Mucosa of stomach (tissue), 1 donor: ENCODE results near the gene RBBP8.
A peak's percentile ranks its signal among the peaks of the same experiment; 100 is the strongest.

Experiments used
- H3K27me3 ChIP-seq: one replicate; pipeline ENCODE4 v1.7.0; 2013; ENCODE audit warnings: mild to moderate bottlenecking, low read length; ENCODE audit not compliant: control insufficient read depth, insufficient read depth
- H3K36me3 ChIP-seq: one replicate; pipeline ENCODE4 v1.7.0; 2013; ENCODE audit warnings: low read length; ENCODE audit not compliant: control insufficient read depth, insufficient read depth
- H3K4me1 ChIP-seq: one replicate; pipeline ENCODE4 v1.7.0; 2013; ENCODE audit warnings: mild to moderate bottlenecking, low read length; ENCODE audit not compliant: control insufficient read depth, insufficient read depth
- H3K4me3 ChIP-seq: one replicate; pipeline ENCODE4 v1.7.0; 2013; ENCODE audit warnings: low read length
- H3K9ac ChIP-seq: one replicate; pipeline ENCODE4 v1.7.0; 2013; ENCODE audit warnings: mild to moderate bottlenecking, low read length, moderate library complexity
- H3K9me3 ChIP-seq: one replicate; pipeline ENCODE4 v1.7.0; 2013; ENCODE audit warnings: mild to moderate bottlenecking, low read length, moderate library complexity; ENCODE audit not compliant: control insufficient read depth
- donor health status: Pancreatic carcinoma.

Gene RBBP8

DNA sequence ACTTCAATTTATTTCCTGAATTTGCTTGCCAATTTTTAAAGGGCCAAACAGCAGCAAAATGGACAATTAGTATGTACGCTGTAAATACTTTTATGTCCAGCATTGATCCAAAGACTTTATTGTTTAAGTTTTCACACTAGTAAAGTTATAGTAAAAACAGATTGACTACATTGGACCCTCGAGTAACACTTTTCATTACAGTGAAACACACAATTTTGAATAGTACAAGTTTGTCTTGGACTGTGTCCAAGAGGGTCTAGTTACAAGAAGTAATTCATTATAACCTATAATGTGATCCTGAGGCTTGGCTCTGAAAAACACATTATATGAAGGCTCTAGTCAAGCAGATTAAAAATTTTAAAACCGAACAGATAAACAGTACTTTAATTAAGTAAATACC is 11.4 kb upstream of the RBBP8 start:
- Histone ChIP-seq H3K36me3 (no peaks in the 10 kb centered on the region), H3K4me1 (no peaks in the 10 kb centered on the region), H3K9me3 (no peaks in the 10 kb centered on the region), H3K27me3 (no peaks in the 10 kb centered on the region), H3K9ac (no peak overlapping the region), H3K4me3 (no peak overlapping the region)

DNA sequence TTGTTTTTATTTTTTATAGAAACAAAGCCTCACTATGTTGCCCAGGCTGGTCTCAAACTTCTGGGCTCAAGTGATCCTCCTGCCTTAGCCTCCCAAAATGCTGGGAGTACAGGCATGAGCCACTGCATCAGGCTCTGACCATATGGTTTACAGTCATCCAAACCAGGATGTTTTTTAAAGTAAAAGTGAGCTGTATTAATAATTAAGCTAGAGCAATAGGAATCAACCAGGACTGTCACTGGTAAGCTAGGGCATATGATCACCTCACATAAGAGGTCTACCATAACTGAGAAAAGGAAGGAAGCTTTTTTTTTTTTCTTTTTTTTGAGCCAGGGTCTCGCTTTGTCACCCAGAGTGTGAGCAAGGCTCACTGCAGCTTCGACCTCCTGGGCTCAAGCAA is 8.5 kb upstream of the RBBP8 start:
- H3K36me3 ChIP-seq = no peaks in the 10 kb centered on the region
- no peaks in the 10 kb centered on the region for H3K9me3 ChIP-seq
- H3K4me1 ChIP-seq = no peaks in the 10 kb centered on the region
- H3K9ac ChIP-seq = no peak overlapping the region
- no peaks in the 10 kb centered on the region for H3K27me3 ChIP-seq
- H3K4me3 ChIP-seq = no peak overlapping the region

DNA sequence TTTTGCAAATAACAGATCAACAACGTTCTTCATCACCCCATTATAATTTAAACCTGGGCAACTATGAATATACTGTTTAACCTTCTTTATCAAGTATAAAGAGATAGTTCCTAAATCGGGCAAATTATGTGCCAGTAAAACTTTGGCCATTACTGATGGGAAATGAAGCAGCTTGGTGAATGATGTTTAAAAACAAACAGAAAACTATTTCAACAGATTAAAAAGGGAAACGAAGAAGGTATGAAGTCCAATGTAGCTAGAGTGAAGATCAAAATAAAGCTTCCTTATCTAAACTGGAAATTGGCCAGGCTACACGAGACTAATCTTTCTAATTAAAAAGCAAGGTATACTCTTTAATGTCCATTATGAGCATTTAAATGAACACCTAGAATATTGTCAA is 6.7 kb upstream of the RBBP8 start:
- H3K9ac ChIP-seq = no peak overlapping the region
- H3K4me3 ChIP-seq = no peak overlapping the region
- no peaks in the 10 kb centered on the region for H3K4me1 ChIP-seq
- no peaks in the 10 kb centered on the region for H3K27me3 ChIP-seq
- no peaks in the 10 kb centered on the region for H3K9me3 ChIP-seq
- no peaks in the 10 kb centered on the region for H3K36me3 ChIP-seq

DNA sequence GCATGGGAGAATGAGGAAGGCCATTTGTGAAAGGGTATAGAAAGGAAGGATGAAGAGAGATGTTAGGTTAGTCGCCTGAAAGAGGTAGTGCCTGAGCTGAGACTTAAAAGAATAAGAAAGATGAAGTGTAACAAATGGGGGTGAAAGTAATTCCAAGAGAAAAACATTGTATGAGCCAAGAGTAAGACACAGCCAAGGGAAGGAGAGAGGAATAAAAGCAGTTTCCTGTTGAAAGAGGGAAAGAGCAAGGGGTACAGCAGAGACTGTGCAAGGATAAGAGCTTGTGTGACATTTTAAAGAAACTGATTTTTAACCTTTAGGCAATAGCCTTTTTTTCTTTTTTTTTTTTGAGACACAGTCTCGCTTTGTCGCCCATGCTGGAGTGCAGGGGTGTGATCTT is 4.8 kb upstream of the RBBP8 start:
- Histone ChIP-seq H3K36me3 (no peaks in the 10 kb centered on the region), H3K4me1 (no peaks in the 10 kb centered on the region), H3K4me3 (no peak overlapping the region), H3K27me3 (no peaks in the 10 kb centered on the region), H3K9me3 (no peaks in the 10 kb centered on the region), H3K9ac (no peak overlapping the region)

DNA sequence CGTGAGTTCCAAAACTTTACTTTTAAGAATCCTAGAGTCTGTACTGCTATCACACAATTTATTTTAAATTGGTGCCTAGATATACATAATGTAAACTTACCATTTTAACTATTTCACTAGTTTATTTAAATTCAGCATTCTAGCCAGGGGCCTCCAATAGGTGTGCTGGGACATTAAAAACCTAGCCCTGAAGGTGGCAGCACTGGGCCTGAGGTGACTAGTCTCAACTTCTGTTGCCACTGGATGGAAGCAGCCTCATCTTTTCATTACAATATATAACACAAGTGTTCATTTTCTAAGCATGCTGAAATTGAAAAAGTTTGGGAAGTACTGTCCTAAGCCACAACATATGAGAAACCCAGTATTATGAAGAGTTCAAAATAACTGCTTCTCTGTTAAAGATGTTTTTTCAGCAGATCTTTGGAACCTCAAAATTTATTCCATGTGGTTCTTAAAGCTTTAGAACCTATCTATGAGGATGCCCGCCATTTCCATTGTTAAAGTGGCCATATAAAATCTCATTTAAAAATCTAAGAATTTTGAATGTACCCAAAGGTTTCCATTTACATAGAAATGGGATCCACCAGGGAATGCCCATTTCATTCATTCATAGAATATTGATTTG is 2.9 kb upstream of the RBBP8 start:
- no peak overlapping the region for H3K4me3 ChIP-seq
- no peak overlapping the region for H3K9ac ChIP-seq
- no peaks in the 10 kb centered on the region for H3K9me3 ChIP-seq
- H3K4me1 ChIP-seq = no peaks in the 10 kb centered on the region
- no peaks in the 10 kb centered on the region for H3K27me3 ChIP-seq
- no peaks in the 10 kb centered on the region for H3K36me3 ChIP-seq

DNA sequence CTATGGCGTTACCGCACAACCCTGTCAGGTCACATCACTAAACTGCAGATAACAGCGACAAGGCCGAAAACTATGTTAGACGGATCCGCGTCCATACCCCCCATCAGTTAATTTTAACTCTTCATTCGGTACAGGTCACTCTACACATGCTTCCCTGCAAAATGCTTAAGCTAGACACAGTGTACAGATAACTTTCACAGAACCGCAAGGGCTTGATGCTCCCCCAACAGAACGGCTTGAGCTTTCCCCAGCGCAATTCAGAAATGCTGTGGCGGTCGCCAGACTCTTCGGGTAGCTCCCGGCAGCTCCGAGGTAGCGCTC is 283 bp upstream of the RBBP8 start:
- Histone ChIP-seq H3K36me3 (no peaks in the 10 kb centered on the region), H3K9me3 (no peaks in the 10 kb centered on the region), H3K4me3 (peak overlapping the region; percentile 33), H3K27me3 (no peaks in the 10 kb centered on the region), H3K4me1 (no peaks in the 10 kb centered on the region), H3K9ac (peak overlapping the region; percentile 95)

DNA sequence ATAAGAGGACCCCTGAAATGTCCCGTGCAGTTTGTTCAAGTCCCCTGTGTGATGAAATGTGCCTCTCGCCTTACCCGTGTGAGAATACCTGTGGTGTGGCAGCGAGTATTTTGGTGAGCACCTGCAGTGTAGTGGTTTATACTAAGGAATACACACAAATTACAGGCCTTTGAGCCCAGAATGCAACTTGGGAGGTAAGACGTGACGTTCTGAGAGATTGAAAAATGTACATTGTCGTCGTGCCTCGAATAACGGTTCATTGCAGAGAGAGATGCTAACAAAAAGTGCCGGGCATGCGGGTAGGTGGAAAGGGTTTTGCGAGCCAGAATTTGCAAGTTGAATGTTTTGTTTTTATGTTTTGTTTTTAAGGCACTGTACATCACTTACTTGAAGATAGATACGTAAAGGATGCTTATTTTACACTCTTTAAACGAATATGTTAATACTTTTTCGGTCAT is 867 bp downstream of the RBBP8 start:
- Histone ChIP-seq H3K36me3 (no peaks in the 10 kb centered on the region), H3K9me3 (no peaks in the 10 kb centered on the region), H3K27me3 (no peaks in the 10 kb centered on the region), H3K4me3 (peak overlapping the region; percentile 33), H3K9ac (peak overlapping the region; percentile 95), H3K4me1 (no peaks in the 10 kb centered on the region)

DNA sequence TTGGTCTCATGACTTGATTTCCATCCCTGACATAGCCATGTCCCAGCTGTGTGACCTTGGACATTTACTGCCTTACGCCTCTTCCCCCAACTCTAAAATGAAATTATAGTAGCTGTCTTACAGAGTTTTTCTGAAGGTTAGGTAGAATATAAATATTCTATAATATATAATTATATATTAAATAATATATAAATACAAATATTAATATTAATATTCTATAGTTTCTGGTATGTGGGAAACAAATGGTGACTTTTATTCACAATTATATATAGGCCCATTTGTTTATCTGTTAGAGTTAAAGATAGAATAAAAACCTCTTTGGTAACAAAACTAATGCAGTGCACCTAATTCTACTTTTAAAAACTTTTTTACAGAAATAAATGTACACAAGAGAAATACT is 1.7 kb downstream of the RBBP8 start:
- Histone ChIP-seq H3K4me1 (no peaks in the 10 kb centered on the region), H3K27me3 (no peaks in the 10 kb centered on the region), H3K9me3 (no peaks in the 10 kb centered on the region), H3K36me3 (no peaks in the 10 kb centered on the region), H3K9ac (no peak overlapping the region), H3K4me3 (no peak overlapping the region)

DNA sequence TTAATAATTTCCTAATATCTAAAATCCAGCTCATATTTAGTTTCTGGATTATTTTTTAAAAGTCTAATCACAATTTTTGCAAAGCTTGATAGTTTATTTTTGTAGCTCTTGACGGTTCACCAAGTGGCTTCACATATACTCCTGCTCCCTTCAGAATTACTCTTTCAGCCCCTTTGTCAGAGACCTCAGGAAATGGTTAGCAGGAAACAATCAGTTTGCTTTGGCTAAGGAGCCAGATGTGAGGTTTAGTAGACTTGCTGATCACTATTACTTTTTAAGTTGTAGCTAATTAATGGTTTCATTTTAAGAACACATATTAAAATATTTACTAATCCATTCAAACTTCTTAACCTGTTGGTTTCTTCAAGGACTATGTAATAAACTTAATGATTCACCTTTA is 2.3 kb downstream of the RBBP8 start:
- H3K4me1 ChIP-seq = no peaks in the 10 kb centered on the region
- H3K9me3 ChIP-seq = no peaks in the 10 kb centered on the region
- no peaks in the 10 kb centered on the region for H3K27me3 ChIP-seq
- H3K36me3 ChIP-seq = no peaks in the 10 kb centered on the region
- H3K4me3 ChIP-seq = no peak overlapping the region
- H3K9ac ChIP-seq = no peak overlapping the region

DNA sequence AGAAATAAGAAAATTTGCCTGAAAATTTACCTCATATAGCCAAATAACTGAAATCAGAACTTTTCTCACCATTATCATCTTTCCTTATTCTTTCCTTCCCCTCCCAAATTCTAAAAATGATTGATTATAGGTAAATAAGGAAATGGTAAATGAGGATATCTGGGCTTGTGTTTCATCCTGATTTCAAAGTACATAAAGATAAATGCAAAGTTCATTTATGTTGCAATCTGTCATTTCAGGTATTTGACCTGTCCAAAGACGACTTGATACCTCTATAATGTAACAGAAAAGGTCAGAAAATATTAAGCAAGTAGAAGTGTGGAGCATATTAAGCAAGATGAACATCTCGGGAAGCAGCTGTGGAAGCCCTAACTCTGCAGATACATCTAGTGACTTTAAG is 3.4 kb downstream of the RBBP8 start:
- no peaks in the 10 kb centered on the region for H3K36me3 ChIP-seq
- H3K4me1 ChIP-seq = no peaks in the 10 kb centered on the region
- no peaks in the 10 kb centered on the region for H3K9me3 ChIP-seq
- no peak overlapping the region for H3K4me3 ChIP-seq
- no peak overlapping the region for H3K9ac ChIP-seq
- H3K27me3 ChIP-seq = no peaks in the 10 kb centered on the region

DNA sequence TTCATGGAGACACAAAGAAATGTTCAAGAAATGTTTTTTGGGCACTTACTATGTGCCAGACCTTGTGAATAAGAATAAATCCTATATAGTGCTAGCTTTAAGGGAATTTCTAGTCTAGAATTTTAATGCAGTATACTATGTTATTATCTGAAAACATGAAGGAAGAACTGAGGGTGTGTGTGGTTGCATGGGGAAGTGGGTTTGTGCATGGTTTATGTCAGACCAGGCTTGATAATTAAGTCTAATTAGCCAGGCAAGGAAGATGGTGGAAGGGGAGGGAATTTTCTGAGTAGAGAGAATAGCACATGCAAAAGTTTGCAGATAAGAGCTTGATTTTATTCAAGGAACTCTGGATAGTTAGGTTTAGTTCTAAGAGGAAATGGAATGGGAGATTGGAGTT is 6.5 kb downstream of the RBBP8 start:
- no peaks in the 10 kb centered on the region for H3K4me1 ChIP-seq
- no peak overlapping the region for H3K4me3 ChIP-seq
- no peak overlapping the region for H3K9ac ChIP-seq
- no peaks in the 10 kb centered on the region for H3K36me3 ChIP-seq
- no peaks in the 10 kb centered on the region for H3K27me3 ChIP-seq
- H3K9me3 ChIP-seq = no peaks in the 10 kb centered on the region

DNA sequence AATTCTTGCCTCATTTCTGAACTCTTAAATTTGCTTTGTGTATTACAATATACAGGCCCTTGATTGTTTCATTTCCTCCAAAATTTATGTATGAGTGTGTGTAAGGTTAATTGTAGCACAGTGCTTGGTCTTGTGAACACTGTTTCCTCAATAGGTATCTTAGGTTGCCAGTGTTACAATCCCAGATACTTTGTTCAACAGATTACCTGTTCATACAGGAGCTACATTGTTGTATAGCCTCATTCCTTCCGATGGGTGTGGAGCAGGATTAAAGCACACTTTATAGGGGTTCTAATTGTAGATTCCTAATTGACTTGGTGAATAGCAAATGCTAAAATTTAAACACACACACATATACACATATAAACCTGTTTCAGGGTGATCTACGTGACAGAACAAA is 10.7 kb downstream of the RBBP8 start:
- Histone ChIP-seq H3K9me3 (no peaks in the 10 kb centered on the region), H3K36me3 (no peaks in the 10 kb centered on the region), H3K4me1 (no peaks in the 10 kb centered on the region), H3K9ac (no peak overlapping the region), H3K27me3 (no peaks in the 10 kb centered on the region), H3K4me3 (no peak overlapping the region)

DNA sequence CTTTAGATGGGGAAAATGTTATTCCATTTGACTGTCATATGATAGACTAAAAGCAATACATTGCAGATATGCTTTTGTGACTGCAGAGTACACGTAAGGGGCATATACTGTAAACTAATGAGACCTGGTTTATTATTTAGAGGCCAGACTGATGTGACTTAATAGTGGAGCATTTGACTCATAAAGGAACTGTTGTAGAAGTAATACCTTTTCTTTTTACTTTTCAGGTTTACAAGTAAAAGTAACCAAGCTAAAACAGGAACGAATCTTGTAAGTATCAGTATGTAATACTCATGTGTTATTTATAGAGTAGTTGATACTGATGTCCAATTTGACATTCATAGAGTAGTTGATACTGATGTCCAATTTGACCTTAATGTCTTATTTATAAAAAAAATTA is 13.1 kb downstream of the RBBP8 start:
- Histone ChIP-seq H3K4me1 (no peaks in the 10 kb centered on the region), H3K9me3 (no peaks in the 10 kb centered on the region), H3K9ac (no peak overlapping the region), H3K27me3 (no peaks in the 10 kb centered on the region), H3K36me3 (no peaks in the 10 kb centered on the region), H3K4me3 (no peak overlapping the region)
